ENCODE results near the gene PABPN1L. TPM values are rescaled to one million over a fixed set of nuclear protein-coding genes. Genes with fewer than 3 reads are reported as not detected.
A peak's percentile ranks its signal among the peaks of the same experiment; 100 is the strongest.

The PABPN1L gene
- total and polyA plus RNA-seq, 4 experiments from 2014 or later = not detected

DNA sequence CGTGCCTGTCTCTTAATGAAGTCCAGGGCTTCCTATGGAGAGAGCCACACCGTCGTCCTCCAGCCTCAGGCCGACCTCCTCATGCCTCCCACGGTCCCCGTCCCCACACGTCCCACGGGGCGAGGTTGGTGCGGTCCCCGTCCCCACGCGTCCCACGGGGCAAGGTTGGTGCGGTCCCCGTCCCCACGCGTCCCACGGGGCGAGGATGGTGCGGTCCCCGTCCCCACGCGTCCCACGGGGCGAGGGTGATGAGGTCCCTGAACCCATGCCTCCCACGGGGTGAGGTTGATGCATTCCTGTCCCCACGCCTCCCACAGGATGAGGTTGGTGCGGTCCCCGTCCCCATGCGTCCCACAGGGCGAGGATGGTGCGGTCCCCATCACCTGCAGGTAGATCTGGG, 30.6 kb downstream of the PABPN1L start:
- no peak overlapping the region for H3K27ac ChIP-seq (ENCODE audit: low read depth, low read length)
- no peaks in the 10 kb centered on the region for H3K4me1 ChIP-seq (ENCODE audit: insufficient read depth, low read length)
- Mint-ChIP-seq H3K27ac (no peak overlapping the region), H3K4me3 (no peak overlapping the region), H3K9me3 (no peaks in the 10 kb centered on the region), H3K27me3 (no peaks in the 10 kb centered on the region), H3K36me3 (peaks cover 0 to 11% of the 10 kb centered on the region in 2 donors), H3K4me1 (no peaks in the 10 kb centered on the region)
- DNase-seq = no peak
- H3K4me3 ChIP-seq (ENCODE audit: low read length in 2 of 2) = no peak overlapping the region
- CTCF ChIA-PET (ENCODE audit: partially characterized antibody) = no interaction called here
- intact Hi-C loops (cut with micrococcal nuclease) = no loop called here
- POLR2A ChIA-PET (ENCODE audit: partially characterized antibody) = no interaction called here
- H3K36me3 ChIP-seq (ENCODE audit: insufficient read depth, low read length) = peaks cover 5% of the 10 kb centered on the region
- no peaks in the 10 kb centered on the region for H3K27me3 ChIP-seq (ENCODE audit: insufficient read depth, low read length)
- no peaks in the 10 kb centered on the region for H3K9me3 ChIP-seq (ENCODE audit: control insufficient read depth in 1 of 2, low read length in 2 of 2)

DNA sequence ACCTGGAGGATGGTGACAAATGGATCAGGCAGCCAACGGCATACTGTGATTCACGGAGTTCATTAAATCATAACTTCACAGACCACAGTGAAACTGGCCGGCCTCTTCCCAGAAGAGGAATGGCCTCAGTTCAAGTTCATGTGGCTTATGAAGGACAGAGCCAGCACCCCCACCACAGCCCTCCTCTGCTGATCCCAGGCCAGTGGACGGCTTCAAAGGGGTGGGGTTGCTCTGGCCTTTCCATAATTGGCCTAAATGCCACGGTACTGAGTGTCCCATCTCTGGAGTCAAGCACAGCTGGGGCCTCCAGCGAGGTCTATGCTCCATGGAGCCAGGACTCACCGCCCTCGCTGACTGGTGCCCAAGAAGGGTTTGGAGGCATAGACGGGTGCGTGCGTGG, 31.1 kb downstream of the PABPN1L start:
- H3K36me3 Mint-ChIP-seq = peaks cover 0 to 11% of the 10 kb centered on the region in 2 donors
- Histone ChIP-seq H3K9me3 (ENCODE audit: control insufficient read depth in 1 of 2, low read length in 2 of 2) (no peaks in the 10 kb centered on the region), H3K27me3 (ENCODE audit: insufficient read depth, low read length) (no peaks in the 10 kb centered on the region), H3K4me3 (ENCODE audit: low read length in 2 of 2) (no peak overlapping the region), H3K4me1 (ENCODE audit: insufficient read depth, low read length) (no peaks in the 10 kb centered on the region), H3K27ac (ENCODE audit: low read depth, low read length) (no peak overlapping the region), H3K36me3 (ENCODE audit: insufficient read depth, low read length) (peaks cover 3% of the 10 kb centered on the region)
- H3K9me3 Mint-ChIP-seq = no peaks in the 10 kb centered on the region
- DNase-seq = no peak
- H3K4me3 Mint-ChIP-seq = no peak overlapping the region
- CTCF ChIA-PET (ENCODE audit: partially characterized antibody) = no interaction called here
- intact Hi-C loops (cut with micrococcal nuclease) = no loop called here
- H3K4me1 Mint-ChIP-seq = no peaks in the 10 kb centered on the region
- H3K27ac Mint-ChIP-seq = peak overlapping the region in 1 of 7 donors; percentile 55
- H3K27me3 Mint-ChIP-seq = no peaks in the 10 kb centered on the region
- POLR2A ChIA-PET (ENCODE audit: partially characterized antibody) = no interaction called here

- Mint-ChIP-seq H3K4me1 (no peaks in the 10 kb centered on the region), H3K27me3 (no peaks in the 10 kb centered on the region), H3K27ac (no peak overlapping the region), H3K4me3 (no peak overlapping the region), H3K36me3 (peaks cover 0 to 7% of the 10 kb centered on the region in 2 donors), H3K9me3 (no peaks in the 10 kb centered on the region)
- POLR2A ChIA-PET (ENCODE audit: partially characterized antibody) = no interaction called here
- Histone ChIP-seq H3K36me3 (ENCODE audit: insufficient read depth, low read length) (no peaks in the 10 kb centered on the region), H3K4me3 (ENCODE audit: low read length in 2 of 2) (no peak overlapping the region), H3K9me3 (ENCODE audit: control insufficient read depth in 1 of 2, low read length in 2 of 2) (no peaks in the 10 kb centered on the region), H3K4me1 (ENCODE audit: insufficient read depth, low read length) (no peaks in the 10 kb centered on the region), H3K27me3 (ENCODE audit: insufficient read depth, low read length) (no peaks in the 10 kb centered on the region), H3K27ac (ENCODE audit: low read depth, low read length) (no peak overlapping the region)
- DNase-seq = no peak
- CTCF ChIA-PET (ENCODE audit: partially characterized antibody) = no interaction called here
- intact Hi-C loops (cut with micrococcal nuclease) = no loop called here
Observed at GRCh38 chr16:88834670-88835069, 31.8 kb downstream of the PABPN1L start.

DNA sequence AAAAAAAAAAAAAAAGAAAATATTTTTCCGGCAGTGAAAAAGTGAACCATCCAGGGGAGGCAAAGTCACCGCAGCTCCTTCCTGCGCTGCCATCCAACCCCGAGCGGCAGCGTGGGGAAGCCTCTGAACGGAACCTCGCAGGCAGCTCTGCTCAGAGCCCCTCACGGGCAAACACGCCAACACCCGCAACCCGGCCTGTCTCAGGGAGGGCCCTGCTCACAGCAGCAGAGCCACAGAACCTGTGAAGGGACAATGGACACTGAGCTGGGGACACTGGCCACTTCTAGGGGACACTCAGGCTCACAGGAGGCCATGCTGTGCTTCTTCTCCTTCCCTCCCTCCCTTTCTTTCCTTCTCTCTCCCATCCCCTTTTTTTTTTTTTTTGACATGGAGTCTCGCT, 33.4 kb downstream of the PABPN1L start:
- Histone ChIP-seq H3K9me3 (ENCODE audit: control insufficient read depth in 1 of 2, low read length in 2 of 2) (no peaks in the 10 kb centered on the region), H3K36me3 (ENCODE audit: insufficient read depth, low read length) (no peaks in the 10 kb centered on the region), H3K27ac (ENCODE audit: low read depth, low read length) (no peak overlapping the region), H3K4me3 (ENCODE audit: low read length in 2 of 2) (no peak overlapping the region), H3K4me1 (ENCODE audit: insufficient read depth, low read length) (no peaks in the 10 kb centered on the region), H3K27me3 (ENCODE audit: insufficient read depth, low read length) (no peaks in the 10 kb centered on the region)
- POLR2A ChIA-PET (ENCODE audit: partially characterized antibody) = interaction anchor here (0.6 kb wide), 1 partner anchor 407 kb away, joined by 4 read pairs; no protein-coding TSS in a partner anchor
- DNase-seq = no peak
- no peaks in the 10 kb centered on the region for H3K27me3 Mint-ChIP-seq
- H3K4me1 Mint-ChIP-seq = no peaks in the 10 kb centered on the region
- H3K4me3 Mint-ChIP-seq = no peak overlapping the region
- intact Hi-C loops (cut with micrococcal nuclease) = no loop called here
- CTCF ChIA-PET (ENCODE audit: partially characterized antibody) = no interaction called here
- no peaks in the 10 kb centered on the region for H3K9me3 Mint-ChIP-seq
- peaks cover 0 to 8% of the 10 kb centered on the region in 2 donors for H3K36me3 Mint-ChIP-seq
- no peak overlapping the region for H3K27ac Mint-ChIP-seq

- H3K27ac Mint-ChIP-seq = no peak overlapping the region
- intact Hi-C loops (cut with micrococcal nuclease) = no loop called here
- CTCF ChIA-PET (ENCODE audit: partially characterized antibody) = no interaction called here
Observed at GRCh38 chr16:88831838-88832237, 34.6 kb downstream of the PABPN1L start.

GRCh38 chr16:88830783-88831182, 35.7 kb downstream of the PABPN1L start:
- Histone ChIP-seq H3K4me1 (ENCODE audit: insufficient read depth, low read length) (no peaks in the 10 kb centered on the region), H3K4me3 (ENCODE audit: low read length in 2 of 2) (no peak overlapping the region), H3K36me3 (ENCODE audit: insufficient read depth, low read length) (no peaks in the 10 kb centered on the region), H3K27me3 (ENCODE audit: insufficient read depth, low read length) (no peaks in the 10 kb centered on the region), H3K9me3 (ENCODE audit: control insufficient read depth in 1 of 2, low read length in 2 of 2) (no peaks in the 10 kb centered on the region), H3K27ac (ENCODE audit: low read depth, low read length) (no peak overlapping the region)
- Mint-ChIP-seq H3K27ac (no peak overlapping the region), H3K36me3 (peaks cover 0 to 9% of the 10 kb centered on the region in 2 donors), H3K9me3 (no peaks in the 10 kb centered on the region), H3K27me3 (no peaks in the 10 kb centered on the region), H3K4me3 (no peak overlapping the region), H3K4me1 (no peaks in the 10 kb centered on the region)
- CTCF ChIA-PET (ENCODE audit: partially characterized antibody) = no interaction called here
- POLR2A ChIA-PET (ENCODE audit: partially characterized antibody) = no interaction called here
- no peak for DNase-seq
- intact Hi-C loops (cut with micrococcal nuclease) = no loop called here

More at GRCh38 chr16:88831838-88832237, 34.6 kb downstream of the PABPN1L start:
- Histone ChIP-seq H3K4me1 (ENCODE audit: insufficient read depth, low read length) (no peaks in the 10 kb centered on the region), H3K9me3 (ENCODE audit: control insufficient read depth in 1 of 2, low read length in 2 of 2) (no peaks in the 10 kb centered on the region), H3K27ac (ENCODE audit: low read depth, low read length) (no peak overlapping the region), H3K4me3 (ENCODE audit: low read length in 2 of 2) (no peak overlapping the region), H3K27me3 (ENCODE audit: insufficient read depth, low read length) (no peaks in the 10 kb centered on the region), H3K36me3 (ENCODE audit: insufficient read depth, low read length) (no peaks in the 10 kb centered on the region)
- H3K36me3 Mint-ChIP-seq = peaks cover 0 to 8% of the 10 kb centered on the region in 2 donors
- no peak for DNase-seq
- H3K4me1 Mint-ChIP-seq = no peaks in the 10 kb centered on the region
- POLR2A ChIA-PET (ENCODE audit: partially characterized antibody) = no interaction called here
- H3K4me3 Mint-ChIP-seq = no peak overlapping the region
- H3K9me3 Mint-ChIP-seq = no peaks in the 10 kb centered on the region
- no peaks in the 10 kb centered on the region for H3K27me3 Mint-ChIP-seq

DNA sequence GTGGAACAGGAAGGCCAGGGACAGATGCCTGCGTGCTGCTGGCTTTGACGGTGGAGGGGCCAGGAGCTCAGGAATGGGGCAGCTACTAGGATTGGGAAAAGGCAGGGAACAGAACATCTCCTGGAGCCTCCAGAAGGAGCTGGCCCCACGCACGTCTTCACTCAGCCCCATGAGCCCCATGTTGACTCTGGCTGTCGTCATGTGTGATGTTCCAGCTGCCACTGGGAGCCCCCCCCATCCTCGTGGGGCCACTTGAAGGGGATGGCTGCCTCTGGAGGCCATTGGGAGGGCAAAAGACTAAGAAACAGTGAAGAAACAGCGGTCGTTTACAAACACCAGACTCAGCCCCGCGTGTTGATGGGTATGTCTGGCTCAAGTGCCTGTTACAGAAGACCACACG, 36.2 kb downstream of the PABPN1L start:
- Mint-ChIP-seq H3K9me3 (no peaks in the 10 kb centered on the region), H3K4me1 (no peaks in the 10 kb centered on the region), H3K27me3 (no peaks in the 10 kb centered on the region), H3K36me3 (peaks cover 0 to 10% of the 10 kb centered on the region in 2 donors), H3K4me3 (no peak overlapping the region), H3K27ac (no peak overlapping the region)
- CTCF ChIA-PET (ENCODE audit: partially characterized antibody) = no interaction called here
- Histone ChIP-seq H3K4me3 (ENCODE audit: low read length in 2 of 2) (no peak overlapping the region), H3K27ac (ENCODE audit: low read depth, low read length) (no peak overlapping the region), H3K9me3 (ENCODE audit: control insufficient read depth in 1 of 2, low read length in 2 of 2) (no peaks in the 10 kb centered on the region), H3K4me1 (ENCODE audit: insufficient read depth, low read length) (no peaks in the 10 kb centered on the region), H3K36me3 (ENCODE audit: insufficient read depth, low read length) (no peaks in the 10 kb centered on the region), H3K27me3 (ENCODE audit: insufficient read depth, low read length) (no peaks in the 10 kb centered on the region)
- POLR2A ChIA-PET (ENCODE audit: partially characterized antibody) = no interaction called here
- intact Hi-C loops (cut with micrococcal nuclease) = no loop called here
- DNase-seq = no peak

GRCh38 chr16:88828711-88829110, 37.7 kb downstream of the PABPN1L start:
- Mint-ChIP-seq H3K27me3 (no peaks in the 10 kb centered on the region), H3K36me3 (peaks cover 0 to 5% of the 10 kb centered on the region in 2 donors), H3K4me1 (no peaks in the 10 kb centered on the region), H3K4me3 (no peak overlapping the region), H3K27ac (peak overlapping the region in 1 of 7 donors; percentile 46), H3K9me3 (no peaks in the 10 kb centered on the region)
- no peak overlapping the region for H3K4me3 ChIP-seq (ENCODE audit: low read length in 2 of 2)
- ChIA-PET POLR2A (ENCODE audit: partially characterized antibody) (interaction anchor here (0.7 kb wide), 1 partner anchor 1060 kb away, joined by 3 read pairs; no protein-coding TSS in a partner anchor), CTCF (ENCODE audit: partially characterized antibody) (no interaction called here)
- no peak overlapping the region for H3K27ac ChIP-seq (ENCODE audit: low read depth, low read length)
- H3K9me3 ChIP-seq (ENCODE audit: control insufficient read depth in 1 of 2, low read length in 2 of 2) = no peaks in the 10 kb centered on the region
- H3K27me3 ChIP-seq (ENCODE audit: insufficient read depth, low read length) = no peaks in the 10 kb centered on the region
- H3K36me3 ChIP-seq (ENCODE audit: insufficient read depth, low read length) = no peaks in the 10 kb centered on the region
- H3K4me1 ChIP-seq (ENCODE audit: insufficient read depth, low read length) = no peaks in the 10 kb centered on the region
- DNase-seq = no peak
- intact Hi-C loops (cut with micrococcal nuclease) = no loop called here

Data from CD4-positive, alpha-beta memory T cell (primary cell).